HL-60 (cell line): ENCODE data around the gene DBX2.

Experiments used
- POLR2AphosphoS5 ChIP-seq: IDR thresholded peaks from 2 replicates; pipeline ENCODE4 v1.6.1; 2012; ENCODE audit warnings: low read depth
- TF ChIP-seq, protein P1 (sequence below): IDR thresholded peaks from one replicate; pipeline ENCODE4 v1.5.1; 2011; ENCODE audit warnings: low read length, control low read depth, inconsistent platforms; ENCODE audit not compliant: insufficient read depth

DNA sequence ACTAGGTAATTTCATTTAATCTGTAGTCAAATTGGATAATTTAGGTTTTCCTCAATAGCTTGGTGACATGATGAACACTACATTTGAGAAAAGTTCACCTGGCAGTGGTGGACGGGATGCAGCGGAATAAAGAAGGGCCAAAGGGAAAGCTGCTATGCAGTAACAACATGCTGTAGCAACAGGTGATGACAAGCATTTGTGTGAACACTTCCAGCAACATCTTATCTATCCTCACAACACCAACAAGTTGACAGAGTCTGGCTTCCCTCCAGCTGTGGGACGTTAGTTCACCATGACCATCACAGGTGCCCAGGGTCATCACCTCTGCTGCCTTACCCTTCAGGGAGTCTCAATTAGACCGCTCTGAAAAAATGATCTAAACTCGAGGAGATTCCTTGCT, 8.3 kb downstream of the DBX2 start:
- TF ChIP-seq, protein P1, sequence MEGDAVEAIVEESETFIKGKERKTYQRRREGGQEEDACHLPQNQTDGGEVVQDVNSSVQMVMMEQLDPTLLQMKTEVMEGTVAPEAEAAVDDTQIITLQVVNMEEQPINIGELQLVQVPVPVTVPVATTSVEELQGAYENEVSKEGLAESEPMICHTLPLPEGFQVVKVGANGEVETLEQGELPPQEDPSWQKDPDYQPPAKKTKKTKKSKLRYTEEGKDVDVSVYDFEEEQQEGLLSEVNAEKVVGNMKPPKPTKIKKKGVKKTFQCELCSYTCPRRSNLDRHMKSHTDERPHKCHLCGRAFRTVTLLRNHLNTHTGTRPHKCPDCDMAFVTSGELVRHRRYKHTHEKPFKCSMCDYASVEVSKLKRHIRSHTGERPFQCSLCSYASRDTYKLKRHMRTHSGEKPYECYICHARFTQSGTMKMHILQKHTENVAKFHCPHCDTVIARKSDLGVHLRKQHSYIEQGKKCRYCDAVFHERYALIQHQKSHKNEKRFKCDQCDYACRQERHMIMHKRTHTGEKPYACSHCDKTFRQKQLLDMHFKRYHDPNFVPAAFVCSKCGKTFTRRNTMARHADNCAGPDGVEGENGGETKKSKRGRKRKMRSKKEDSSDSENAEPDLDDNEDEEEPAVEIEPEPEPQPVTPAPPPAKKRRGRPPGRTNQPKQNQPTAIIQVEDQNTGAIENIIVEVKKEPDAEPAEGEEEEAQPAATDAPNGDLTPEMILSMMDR = no peak
- TF ChIP-seq POLR2AphosphoS5 = no peak
